ENCODE data around the gene IRF4.
"Not testable (repeated sequence)": the region's sequence is repeated elsewhere in the genome, so short reads cannot be mapped to it uniquely, and the experiment has no call there.

Gene IRF4

DNA sequence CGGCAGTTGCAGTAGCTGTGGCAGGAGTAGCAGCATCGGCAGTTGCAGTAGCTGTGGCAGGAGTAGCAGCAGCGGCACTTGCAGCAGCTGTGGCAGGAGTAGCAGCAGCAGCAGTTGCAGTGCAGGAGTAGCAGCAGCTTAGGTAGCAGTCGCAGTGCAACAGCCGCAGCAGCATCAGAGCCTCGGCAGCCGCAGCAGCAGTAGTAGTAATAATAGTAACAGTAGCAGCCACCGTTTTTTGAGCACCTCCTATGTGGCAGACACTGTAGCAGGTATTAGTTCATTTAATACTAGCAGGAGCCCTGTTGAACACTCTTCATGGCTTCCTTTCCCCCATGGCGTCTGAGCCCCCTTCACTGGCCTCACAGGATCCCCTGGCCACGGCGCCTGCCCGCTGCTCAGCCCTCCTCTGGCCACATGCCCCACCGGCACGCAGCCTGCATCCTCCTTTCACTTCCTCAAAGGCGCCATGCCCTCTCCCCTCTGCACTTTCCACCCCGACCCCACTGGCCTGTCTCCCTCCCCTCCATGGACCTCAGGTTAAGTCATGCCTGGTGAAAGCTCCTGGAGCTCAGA is 19.1 kb upstream of the IRF4 start:
- DNase-seq (ENCODE audit: low read depth): no peak
- no peak for TF ChIP-seq CTCF (IDR thresholded peaks at IDR 0.05; ENCODE audit: low read depth, low read length, missing control alignments)
- no peak overlapping the region for H3K4me3 ChIP-seq (ENCODE audit: low read depth, low read length)
- in situ Hi-C loops (cut with HindIII; ENCODE audit: low sequenced_read_pairs): no loop called here

- H3K4me3 ChIP-seq (ENCODE audit: low read depth, low read length): no peak overlapping the region
- TF ChIP-seq CTCF (IDR thresholded peaks at IDR 0.05; ENCODE audit: low read depth, low read length, missing control alignments): no peak
- DNase-seq (ENCODE audit: low read depth): no peak
- in situ Hi-C loops (cut with HindIII; ENCODE audit: low sequenced_read_pairs): no loop called here
These were observed 18.5 kb upstream of the IRF4 start for GRCh38 chr6:373031-373430.

DNA sequence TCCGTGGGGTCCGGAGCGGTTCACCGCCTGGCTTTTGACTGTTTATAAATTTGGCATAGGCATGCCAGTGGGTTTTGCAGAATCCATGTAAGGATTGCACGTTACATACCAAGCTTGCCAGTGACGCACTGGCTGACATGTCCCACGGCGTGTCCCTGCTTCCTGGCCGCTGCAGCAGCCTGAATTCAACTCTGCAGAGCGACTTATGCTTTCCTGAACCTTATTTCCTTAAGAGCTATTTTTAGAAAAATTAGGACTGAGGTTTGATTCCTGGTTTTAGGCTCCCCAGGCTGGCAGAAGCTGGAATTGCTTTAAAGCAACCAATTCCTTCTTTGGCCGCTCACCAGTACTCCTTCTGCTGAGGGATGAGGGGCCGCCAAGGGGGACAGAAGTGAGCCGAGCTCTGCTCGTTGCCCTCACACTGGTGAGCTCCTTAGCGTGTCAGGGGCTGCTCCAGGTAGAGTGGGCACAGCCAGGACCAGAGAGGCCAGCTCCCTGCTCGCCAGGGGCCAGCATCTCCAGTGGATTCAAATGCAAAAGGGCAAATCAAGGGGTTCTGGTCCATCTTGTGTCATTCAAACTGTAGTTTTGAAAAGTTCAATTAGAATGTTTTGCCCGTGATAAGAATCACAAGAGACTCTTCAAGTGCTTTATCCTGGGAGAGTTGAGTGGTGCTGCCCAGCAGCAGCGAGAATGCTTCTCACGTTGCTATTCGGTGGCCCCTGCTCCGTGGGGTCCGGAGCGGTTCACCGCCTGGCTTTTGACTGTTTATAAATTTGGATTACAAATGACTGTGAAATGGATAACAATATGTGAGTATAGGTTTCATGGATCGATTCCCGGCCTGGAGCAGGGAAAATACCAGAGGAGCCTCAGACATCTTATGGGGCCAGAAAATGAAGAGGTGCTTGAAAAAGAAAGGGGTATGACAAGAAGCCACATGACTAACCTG is 17.5 kb upstream of the IRF4 start:
- DNase-seq (ENCODE audit: low read depth): no peak
- peak; percentile 26 for TF ChIP-seq CTCF (IDR thresholded peaks at IDR 0.05; ENCODE audit: low read depth, low read length, missing control alignments)

GRCh38 chr6:374956-375355 is 16.6 kb upstream of the IRF4 start:
- in situ Hi-C loops (cut with HindIII; ENCODE audit: low sequenced_read_pairs): no loop called here
- DNase-seq (ENCODE audit: low read depth): no peak
- no peak for TF ChIP-seq CTCF (IDR thresholded peaks at IDR 0.05; ENCODE audit: low read depth, low read length, missing control alignments)

More for the DNA sequence above, 17.5 kb upstream of the IRF4 start:
- in situ Hi-C loops (cut with HindIII; ENCODE audit: low sequenced_read_pairs): no loop called here
- no peak overlapping the region for H3K4me3 ChIP-seq (ENCODE audit: low read depth, low read length)

GRCh38 chr6:376827-377640 is 14.5 kb upstream of the IRF4 start:
- TF ChIP-seq CTCF (IDR thresholded peaks at IDR 0.05; ENCODE audit: low read depth, low read length, missing control alignments): no peak
- no peak for DNase-seq (ENCODE audit: low read depth)
- no peak overlapping the region for H3K4me3 ChIP-seq (ENCODE audit: low read depth, low read length)
- in situ Hi-C loops (cut with HindIII; ENCODE audit: low sequenced_read_pairs): no loop called here

More at GRCh38 chr6:374956-375355, 16.6 kb upstream of the IRF4 start:
- no peak overlapping the region for H3K4me3 ChIP-seq (ENCODE audit: low read depth, low read length)

DNA sequence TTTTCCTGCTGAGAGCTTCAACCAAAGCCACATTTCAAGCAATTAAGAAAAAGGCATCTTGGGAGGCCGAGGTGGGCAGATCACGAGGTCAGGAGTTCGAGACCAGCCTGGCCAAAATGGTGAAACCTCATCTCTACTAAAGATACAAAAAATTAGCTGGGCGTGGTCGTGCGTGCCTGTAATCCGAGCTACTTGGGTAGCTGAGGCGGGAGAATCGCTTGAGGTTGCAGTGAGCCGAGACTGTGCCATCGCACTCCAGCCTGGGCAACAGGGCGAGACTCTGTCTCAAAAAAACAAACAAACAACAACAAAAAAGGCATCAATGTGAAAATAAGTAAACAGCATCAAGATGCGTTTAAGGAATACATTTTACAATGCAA is 13.9 kb upstream of the IRF4 start:
- in situ Hi-C loops (cut with HindIII; ENCODE audit: low sequenced_read_pairs); DNase-seq (ENCODE audit: low read depth); H3K4me3 ChIP-seq (ENCODE audit: low read depth, low read length): not testable (repeated sequence)

All from astrocyte of the cerebellum (primary cell).